ENCODE data around the gene PCLO.

GRCh38 chr7:83038787-83039186 is 123.9 kb downstream of the PCLO start:
- TF ChIP-seq POLR2A (IDR thresholded peaks at IDR 0.05) (no peak), CTCF (IDR thresholded peaks at IDR 0.05) (no peak)
